ENCODE data around the gene THRA.

- TF ChIP-seq ARID4B (CRISPR knock-in tag; IDR thresholded peaks at IDR 0.05) (no peak), SP1 (CRISPR knock-in tag; IDR thresholded peaks at IDR 0.05) (no peak), RAD51 (IDR thresholded peaks at IDR 0.05; ENCODE audit: borderline replicate concordance, low read depth) (no peak), CTCF (IDR thresholded peaks at IDR 0.05 in 2 of 3, conservative IDR thresholded peaks at IDR 0.05 in 1 of 3; ENCODE audit: insufficient read depth in 2 of 3, low read depth in 1 of 3, low read length in 3 of 3) (no peak), NFATC3 (IDR thresholded peaks at IDR 0.05) (no peak)
Measured at GRCh38 chr17:40068584-40068916, 5.8 kb downstream of the THRA start.

Data from K562 (cell line).